Body of pancreas (tissue), 4 donors: ENCODE measurements around the gene FNDC3B.

Experiments
- POLR2A ChIP-seq, 3 donors: fragments of 450-650 bp; IDR thresholded peaks; one replicate each; pipeline ENCODE4 v1.6.1; 2016; ENCODE audit warnings: antibody characterized with exemption in 3 of 3, mild to moderate bottlenecking in 2 of 3
- TF ChIP-seq, protein P1 (sequence below), 7 experiments: fragments of 450-650 bp in 4 of 7; fragments of 200-600 bp in 3 of 7; sonication (generic) in 3 of 7; IDR thresholded peaks; one replicate each; pipeline ENCODE4 v1.5.1; 2016 to 2019; ENCODE audit warnings: antibody characterized with exemption in 7 of 7

DNA sequence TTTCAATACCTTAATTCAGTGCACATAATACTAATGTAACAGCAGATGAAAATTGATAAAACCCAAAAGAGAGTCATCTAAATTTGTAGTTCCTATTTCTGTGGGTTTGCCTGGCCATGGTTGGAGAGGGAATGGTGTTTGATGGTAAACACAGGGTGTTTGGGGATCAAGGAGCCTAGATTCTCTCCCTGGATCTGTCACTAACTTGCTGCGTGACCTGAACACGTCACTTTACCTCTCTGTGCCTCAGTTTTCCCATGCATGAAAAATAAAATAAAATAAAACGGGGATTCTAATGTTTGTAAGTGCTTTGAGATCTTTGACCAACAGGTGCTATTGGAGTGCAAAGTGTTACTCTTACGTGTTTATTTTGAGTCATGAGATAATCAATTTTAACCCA lies 359.1 kb downstream of the FNDC3B start:
- TF ChIP-seq, protein P1, sequence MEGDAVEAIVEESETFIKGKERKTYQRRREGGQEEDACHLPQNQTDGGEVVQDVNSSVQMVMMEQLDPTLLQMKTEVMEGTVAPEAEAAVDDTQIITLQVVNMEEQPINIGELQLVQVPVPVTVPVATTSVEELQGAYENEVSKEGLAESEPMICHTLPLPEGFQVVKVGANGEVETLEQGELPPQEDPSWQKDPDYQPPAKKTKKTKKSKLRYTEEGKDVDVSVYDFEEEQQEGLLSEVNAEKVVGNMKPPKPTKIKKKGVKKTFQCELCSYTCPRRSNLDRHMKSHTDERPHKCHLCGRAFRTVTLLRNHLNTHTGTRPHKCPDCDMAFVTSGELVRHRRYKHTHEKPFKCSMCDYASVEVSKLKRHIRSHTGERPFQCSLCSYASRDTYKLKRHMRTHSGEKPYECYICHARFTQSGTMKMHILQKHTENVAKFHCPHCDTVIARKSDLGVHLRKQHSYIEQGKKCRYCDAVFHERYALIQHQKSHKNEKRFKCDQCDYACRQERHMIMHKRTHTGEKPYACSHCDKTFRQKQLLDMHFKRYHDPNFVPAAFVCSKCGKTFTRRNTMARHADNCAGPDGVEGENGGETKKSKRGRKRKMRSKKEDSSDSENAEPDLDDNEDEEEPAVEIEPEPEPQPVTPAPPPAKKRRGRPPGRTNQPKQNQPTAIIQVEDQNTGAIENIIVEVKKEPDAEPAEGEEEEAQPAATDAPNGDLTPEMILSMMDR (IDR thresholded peaks at IDR 0.05) = no peak
- no peak for TF ChIP-seq POLR2A (IDR thresholded peaks at IDR 0.05)
